ENCODE data around the gene NUP88. TPM values are rescaled to one million over a fixed set of nuclear protein-coding genes. Genes with fewer than 3 reads are reported as not detected.

The NUP88 gene
- total and polyA plus RNA-seq, 4 donors: 39.6 to 124 (median 57.4) TPM

GRCh38 chr17:5380491-5381135 lies 38.8 kb downstream of the NUP88 start:
- TF ChIP-seq JUND (IDR thresholded peaks at IDR 0.05): no peak
- no peak for TF ChIP-seq YY1 (IDR thresholded peaks at IDR 0.05)
- no peak for TF ChIP-seq TAF1 (conservative IDR thresholded peaks at IDR 0.05)
- TF ChIP-seq, protein P1, sequence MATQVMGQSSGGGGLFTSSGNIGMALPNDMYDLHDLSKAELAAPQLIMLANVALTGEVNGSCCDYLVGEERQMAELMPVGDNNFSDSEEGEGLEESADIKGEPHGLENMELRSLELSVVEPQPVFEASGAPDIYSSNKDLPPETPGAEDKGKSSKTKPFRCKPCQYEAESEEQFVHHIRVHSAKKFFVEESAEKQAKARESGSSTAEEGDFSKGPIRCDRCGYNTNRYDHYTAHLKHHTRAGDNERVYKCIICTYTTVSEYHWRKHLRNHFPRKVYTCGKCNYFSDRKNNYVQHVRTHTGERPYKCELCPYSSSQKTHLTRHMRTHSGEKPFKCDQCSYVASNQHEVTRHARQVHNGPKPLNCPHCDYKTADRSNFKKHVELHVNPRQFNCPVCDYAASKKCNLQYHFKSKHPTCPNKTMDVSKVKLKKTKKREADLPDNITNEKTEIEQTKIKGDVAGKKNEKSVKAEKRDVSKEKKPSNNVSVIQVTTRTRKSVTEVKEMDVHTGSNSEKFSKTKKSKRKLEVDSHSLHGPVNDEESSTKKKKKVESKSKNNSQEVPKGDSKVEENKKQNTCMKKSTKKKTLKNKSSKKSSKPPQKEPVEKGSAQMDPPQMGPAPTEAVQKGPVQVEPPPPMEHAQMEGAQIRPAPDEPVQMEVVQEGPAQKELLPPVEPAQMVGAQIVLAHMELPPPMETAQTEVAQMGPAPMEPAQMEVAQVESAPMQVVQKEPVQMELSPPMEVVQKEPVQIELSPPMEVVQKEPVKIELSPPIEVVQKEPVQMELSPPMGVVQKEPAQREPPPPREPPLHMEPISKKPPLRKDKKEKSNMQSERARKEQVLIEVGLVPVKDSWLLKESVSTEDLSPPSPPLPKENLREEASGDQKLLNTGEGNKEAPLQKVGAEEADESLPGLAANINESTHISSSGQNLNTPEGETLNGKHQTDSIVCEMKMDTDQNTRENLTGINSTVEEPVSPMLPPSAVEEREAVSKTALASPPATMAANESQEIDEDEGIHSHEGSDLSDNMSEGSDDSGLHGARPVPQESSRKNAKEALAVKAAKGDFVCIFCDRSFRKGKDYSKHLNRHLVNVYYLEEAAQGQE (IDR thresholded peaks at IDR 0.05): no peak
- H3K27me3 ChIP-seq (ENCODE audit: control insufficient read depth in 4 of 4, insufficient read depth in 4 of 4, low read length in 3 of 4): no peaks in the 10 kb centered on the region
- no peak overlapping the region for H3K9ac ChIP-seq (ENCODE audit: low read depth in 1 of 2, low read length in 2 of 2)
- no peak for DNase-seq (ENCODE audit: low spot score)
- H3K9me3 ChIP-seq (ENCODE audit: control insufficient read depth in 4 of 4, low read length in 3 of 4): no peaks in the 10 kb centered on the region
- 69% methylated on average over 7 of the region's 7 CpGs for WGBS
- H3K27ac ChIP-seq (ENCODE audit: low read depth in 1 of 2, low read length in 2 of 2): no peak overlapping the region
- H3K36me3 ChIP-seq (ENCODE audit: control insufficient read depth in 4 of 4, insufficient read depth in 3 of 4, low read depth in 1 of 4, low read length in 3 of 4): peaks cover 4 to 77% (median 70%) of the 10 kb centered on the region in 4 donors
- no peaks in the 10 kb centered on the region for H3K4me1 ChIP-seq (ENCODE audit: control insufficient read depth in 4 of 4, insufficient read depth in 4 of 4, low read length in 3 of 4)
- H3K4me3 ChIP-seq (ENCODE audit: low read depth in 1 of 3, low read length in 3 of 3): no peak overlapping the region

- WGBS: 95% methylated on average over 11 of the region's 11 CpGs
- Histone ChIP-seq H3K36me3 (ENCODE audit: control insufficient read depth in 4 of 4, insufficient read depth in 3 of 4, low read depth in 1 of 4, low read length in 3 of 4) (peaks cover 2 to 71% (median 62%) of the 10 kb centered on the region in 4 donors), H3K27me3 (ENCODE audit: control insufficient read depth in 4 of 4, insufficient read depth in 4 of 4, low read length in 3 of 4) (no peaks in the 10 kb centered on the region), H3K4me1 (ENCODE audit: control insufficient read depth in 4 of 4, insufficient read depth in 4 of 4, low read length in 3 of 4) (no peaks in the 10 kb centered on the region), H3K4me3 (ENCODE audit: low read depth in 1 of 3, low read length in 3 of 3) (no peak overlapping the region), H3K9me3 (ENCODE audit: control insufficient read depth in 4 of 4, low read length in 3 of 4) (no peaks in the 10 kb centered on the region), H3K9ac (ENCODE audit: low read depth in 1 of 2, low read length in 2 of 2) (no peak overlapping the region), H3K27ac (ENCODE audit: low read depth in 1 of 2, low read length in 2 of 2) (no peak overlapping the region)
- DNase-seq (ENCODE audit: low spot score): no peak
- TF ChIP-seq YY1 (IDR thresholded peaks at IDR 0.05): no peak
- TF ChIP-seq TAF1 (conservative IDR thresholded peaks at IDR 0.05): no peak
- TF ChIP-seq HNF4G (IDR thresholded peaks at IDR 0.05): no peak
- no peak for TF ChIP-seq FOXA1 (IDR thresholded peaks at IDR 0.05)
These were observed 39.9 kb downstream of the NUP88 start for GRCh38 chr17:5379351-5380107.

DNA sequence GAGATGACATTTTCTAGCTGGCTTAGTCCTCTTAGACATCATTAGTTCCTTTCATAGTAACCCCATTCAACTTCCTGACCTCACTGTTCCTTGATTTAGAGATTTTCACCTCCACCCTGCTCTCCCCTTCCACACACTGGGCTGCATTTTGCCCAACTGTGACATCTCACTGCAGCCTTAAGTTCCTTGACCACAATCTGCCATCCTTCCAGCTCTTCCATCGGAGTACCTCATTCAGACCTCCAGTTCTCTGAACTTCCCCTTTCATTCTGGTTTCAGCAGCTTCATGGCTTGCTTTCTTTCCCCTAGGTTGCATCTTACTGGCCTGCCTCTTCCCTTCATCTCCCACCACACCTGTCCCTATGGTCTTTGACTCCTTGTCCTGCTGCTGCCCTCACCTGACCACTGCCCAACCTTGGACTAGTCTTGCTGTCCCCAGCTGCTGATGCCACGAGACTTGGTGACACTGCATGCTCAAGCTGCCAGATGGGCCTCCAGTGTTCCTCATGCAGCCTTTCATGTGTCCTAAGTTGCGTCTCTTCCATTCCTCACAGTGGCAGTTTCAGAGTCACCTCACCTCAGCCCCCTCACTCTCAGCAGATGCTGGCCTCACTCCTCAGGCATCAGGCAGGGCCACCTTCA lies 40.8 kb downstream of the NUP88 start:
- Histone ChIP-seq H3K9ac (ENCODE audit: low read depth in 1 of 2, low read length in 2 of 2) (no peak overlapping the region), H3K27me3 (ENCODE audit: control insufficient read depth in 4 of 4, insufficient read depth in 4 of 4, low read length in 3 of 4) (no peaks in the 10 kb centered on the region), H3K36me3 (ENCODE audit: control insufficient read depth in 4 of 4, insufficient read depth in 3 of 4, low read depth in 1 of 4, low read length in 3 of 4) (peaks cover 1 to 68% (median 57%) of the 10 kb centered on the region in 4 donors), H3K9me3 (ENCODE audit: control insufficient read depth in 4 of 4, low read length in 3 of 4) (no peaks in the 10 kb centered on the region), H3K27ac (ENCODE audit: low read depth in 1 of 2, low read length in 2 of 2) (no peak overlapping the region), H3K4me3 (ENCODE audit: low read depth in 1 of 3, low read length in 3 of 3) (no peak overlapping the region), H3K4me1 (ENCODE audit: control insufficient read depth in 4 of 4, insufficient read depth in 4 of 4, low read length in 3 of 4) (no peaks in the 10 kb centered on the region)
- WGBS: 93% methylated on average over 3 of the region's 3 CpGs
- DNase-seq (ENCODE audit: low spot score): no peak
- TF ChIP-seq, protein P2, sequence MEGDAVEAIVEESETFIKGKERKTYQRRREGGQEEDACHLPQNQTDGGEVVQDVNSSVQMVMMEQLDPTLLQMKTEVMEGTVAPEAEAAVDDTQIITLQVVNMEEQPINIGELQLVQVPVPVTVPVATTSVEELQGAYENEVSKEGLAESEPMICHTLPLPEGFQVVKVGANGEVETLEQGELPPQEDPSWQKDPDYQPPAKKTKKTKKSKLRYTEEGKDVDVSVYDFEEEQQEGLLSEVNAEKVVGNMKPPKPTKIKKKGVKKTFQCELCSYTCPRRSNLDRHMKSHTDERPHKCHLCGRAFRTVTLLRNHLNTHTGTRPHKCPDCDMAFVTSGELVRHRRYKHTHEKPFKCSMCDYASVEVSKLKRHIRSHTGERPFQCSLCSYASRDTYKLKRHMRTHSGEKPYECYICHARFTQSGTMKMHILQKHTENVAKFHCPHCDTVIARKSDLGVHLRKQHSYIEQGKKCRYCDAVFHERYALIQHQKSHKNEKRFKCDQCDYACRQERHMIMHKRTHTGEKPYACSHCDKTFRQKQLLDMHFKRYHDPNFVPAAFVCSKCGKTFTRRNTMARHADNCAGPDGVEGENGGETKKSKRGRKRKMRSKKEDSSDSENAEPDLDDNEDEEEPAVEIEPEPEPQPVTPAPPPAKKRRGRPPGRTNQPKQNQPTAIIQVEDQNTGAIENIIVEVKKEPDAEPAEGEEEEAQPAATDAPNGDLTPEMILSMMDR (IDR thresholded peaks at IDR 0.05; ENCODE audit: low read depth, low read length, missing input control): no peak
- no peak for TF ChIP-seq YY1 (IDR thresholded peaks at IDR 0.05)
- TF ChIP-seq FOXA1 (IDR thresholded peaks at IDR 0.05): no peak
- no peak for TF ChIP-seq NR2F2 (IDR thresholded peaks at IDR 0.05)
- TF ChIP-seq JUND (IDR thresholded peaks at IDR 0.05): no peak
- TF ChIP-seq RXRA (IDR thresholded peaks at IDR 0.05): no peak
- no peak for TF ChIP-seq GABPA (IDR thresholded peaks at IDR 0.05 in 1 of 2, conservative IDR thresholded peaks at IDR 0.05 in 1 of 2)
- TF ChIP-seq HNF4G (IDR thresholded peaks at IDR 0.05): no peak
- TF ChIP-seq SP1 (IDR thresholded peaks at IDR 0.05): no peak
- no peak for TF ChIP-seq ATF3 (IDR thresholded peaks at IDR 0.05)
- no peak for TF ChIP-seq EGR1 (IDR thresholded peaks at IDR 0.05; ENCODE audit: low read depth in 2 of 2)
- no peak for TF ChIP-seq TAF1 (conservative IDR thresholded peaks at IDR 0.05)
- no peak for TF ChIP-seq FOXA2 (IDR thresholded peaks at IDR 0.05)
- TF ChIP-seq ZBTB33 (IDR thresholded peaks at IDR 0.05): no peak
- TF ChIP-seq RAD21 (IDR thresholded peaks at IDR 0.05): no peak
- TF ChIP-seq, protein P3, sequence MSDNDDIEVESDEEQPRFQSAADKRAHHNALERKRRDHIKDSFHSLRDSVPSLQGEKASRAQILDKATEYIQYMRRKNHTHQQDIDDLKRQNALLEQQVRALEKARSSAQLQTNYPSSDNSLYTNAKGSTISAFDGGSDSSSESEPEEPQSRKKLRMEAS (IDR thresholded peaks at IDR 0.05): no peak

Data from liver (tissue), 9 donors.